CD4-positive, alpha-beta memory T cell (primary cell): ENCODE measurements around the gene RAD21L1. TPM values are rescaled to one million over a fixed set of nuclear protein-coding genes. Genes with fewer than 3 reads are reported as not detected.
A peak's percentile ranks its signal among the peaks of the same experiment; 100 is the strongest.

Experiments used
- CTCF ChIA-PET: fragments of 350-600 bp; sonication (Branson Sonifier 250); formaldehyde crosslinking; loops from one replicate; lab custom pipeline; 2021; ENCODE audit warnings: inconsistent platforms; ENCODE audit not compliant: partially characterized antibody; lab: Charles Lee
- POLR2A ChIA-PET: fragments of 350-600 bp; sonication (Branson Sonifier 250); formaldehyde crosslinking; loops from one replicate; lab custom pipeline; 2021; ENCODE audit not compliant: partially characterized antibody; lab: Charles Lee
- DNase-seq, 5 donors: peaks; one replicate each; pipeline versions ENCODE4 v3.0.0 to v3.0.0-alpha.2; 2020 to 2022; ENCODE audit warnings: mixed read lengths in 1 of 5
- H3K27ac ChIP-seq: one replicate; pipeline ENCODE4 v1.7.0; 2013; ENCODE audit warnings: low read depth, low read length
- H3K27me3 ChIP-seq: 2 replicates; pipeline ENCODE4 v1.7.0; 2013; ENCODE audit warnings: mild to moderate bottlenecking, low read length, moderate library complexity; ENCODE audit not compliant: insufficient read depth
- H3K36me3 ChIP-seq: 2 replicates; pipeline ENCODE4 v1.7.0; 2013; ENCODE audit warnings: mild to moderate bottlenecking, low read length, moderate library complexity; ENCODE audit not compliant: insufficient read depth
- H3K4me1 ChIP-seq: 2 replicates; pipeline ENCODE4 v1.7.0; 2013; ENCODE audit warnings: mild to moderate bottlenecking, low read length, moderate library complexity; ENCODE audit not compliant: insufficient read depth
- H3K4me3 ChIP-seq, 2 donors: one replicate each; pipeline ENCODE4 v1.7.0; 2013; ENCODE audit warnings: low read length in 2 of 2, mild to moderate bottlenecking in 1 of 2
- H3K9me3 ChIP-seq, 2 donors: one replicate each; pipeline ENCODE4 v1.7.0; 2013; ENCODE audit warnings: low read length in 2 of 2, control low read depth in 1 of 2; ENCODE audit not compliant: control insufficient read depth in 1 of 2
- H3K27ac Mint-ChIP-seq, 7 donors: one replicate each; pipeline ENCODE4 v1.8.0; 2020 to 2021; ENCODE audit warnings: mixed read lengths in 7 of 7, mild to moderate bottlenecking in 6 of 7, inconsistent platforms in 3 of 7, moderate library complexity in 3 of 7
- H3K27me3 Mint-ChIP-seq, 2 donors: one replicate each; pipeline ENCODE4 v1.8.0; 2020 to 2021; ENCODE audit warnings: mixed read lengths in 2 of 2
- H3K36me3 Mint-ChIP-seq, 2 donors: one replicate each; pipeline ENCODE4 v1.8.0; 2020 to 2021; ENCODE audit warnings: mixed read lengths in 2 of 2, inconsistent platforms in 1 of 2, mild to moderate bottlenecking in 1 of 2
- H3K4me1 Mint-ChIP-seq, 4 donors: one replicate each; pipeline ENCODE4 v1.8.0; 2020 to 2021; ENCODE audit warnings: mixed read lengths in 4 of 4, mild to moderate bottlenecking in 1 of 4
- H3K4me3 Mint-ChIP-seq, 8 donors: one replicate each; pipeline ENCODE4 v1.8.0; 2020 to 2021; ENCODE audit warnings: mixed read lengths in 8 of 8, mild to moderate bottlenecking in 7 of 8, moderate library complexity in 6 of 8, inconsistent platforms in 3 of 8
- H3K9me3 Mint-ChIP-seq, 8 donors: one replicate each; pipeline ENCODE4 v1.8.0; 2020 to 2021; ENCODE audit warnings: mixed read lengths in 8 of 8, mild to moderate bottlenecking in 5 of 8, inconsistent platforms in 3 of 8, moderate library complexity in 1 of 8
- intact Hi-C: fragments of 100-400 bp; cut with micrococcal nuclease; formaldehyde crosslinking; loops from one replicate; pipeline ENCODE4 v1.15.1; 2023
- polyA plus RNA-seq, 2 donors: library from polyadenylated mRNA; unstranded; fragments of 300-500 nt; fragmentation: Illumina TruSeq; gene quantifications; one replicate each; pipeline ENCODE4 v1.2.3, GENCODE V29; 2021
- total RNA-seq, 2 experiments: library from RNA; stranded (reverse); gene quantifications; one replicate each; pipeline ENCODE4 v1.2.3, GENCODE V29; 2021

RAD21L1 gene
- total and polyA plus RNA-seq, 4 experiments from 2014 or later = 0.78 TPM; not detected in 3

- H3K4me3 ChIP-seq = no peak overlapping the region
- Mint-ChIP-seq H3K36me3 (peaks cover 4 to 6% of the 10 kb centered on the region in 2 donors), H3K27ac (peak overlapping the region in 3 of 7 donors; percentile 5 to 52 (median 30)), H3K27me3 (peaks cover 19 to 21% of the 10 kb centered on the region in 2 donors), H3K4me3 (peak overlapping the region; percentile 61 to 86 (median 78)), H3K9me3 (peaks cover 0 to 1% (median 0%) of the 10 kb centered on the region in 8 donors), H3K4me1 (peaks cover 6 to 13% (median 9%) of the 10 kb centered on the region in 4 donors)
- CTCF ChIA-PET = no interaction called here
- H3K27ac ChIP-seq = no peak overlapping the region
- H3K4me1 ChIP-seq = peaks cover 14% of the 10 kb centered on the region
- POLR2A ChIA-PET = interaction anchor here (0.8 kb wide), 1 partner anchor 13 kb away, joined by 3 read pairs; no protein-coding TSS in a partner anchor
- no peaks in the 10 kb centered on the region for H3K36me3 ChIP-seq
- H3K9me3 ChIP-seq = no peaks in the 10 kb centered on the region
- intact Hi-C loops = loop anchor here (10.0 kb wide), 1 partner anchor 209 kb away; no protein-coding TSS in a partner anchor
- DNase-seq = no peak
- peaks cover 3% of the 10 kb centered on the region for H3K27me3 ChIP-seq
These were observed 41.6 kb upstream of the RAD21L1 start for GRCh38 chr20:1184260-1184637.

- H3K9me3 ChIP-seq = no peaks in the 10 kb centered on the region
- H3K4me1 ChIP-seq = peaks cover 14% of the 10 kb centered on the region
- Mint-ChIP-seq H3K4me1 (peaks cover 6 to 13% (median 9%) of the 10 kb centered on the region in 4 donors), H3K27me3 (peaks cover 21 to 23% of the 10 kb centered on the region in 2 donors), H3K9me3 (peaks cover 0 to 1% (median 0%) of the 10 kb centered on the region in 8 donors), H3K36me3 (peaks cover under 1 to 3% of the 10 kb centered on the region in 2 donors), H3K4me3 (peak within 1 kb of the TSS; percentile 61 to 86 (median 82)), H3K27ac (peak within 1 kb of the TSS in 3 of 7 donors; percentile 5 to 60 (median 52))
- POLR2A ChIA-PET = interaction anchor here (0.8 kb wide), 1 partner anchor 13 kb away, joined by 3 read pairs; no protein-coding TSS in a partner anchor
- no peak within 1 kb of the TSS for H3K4me3 ChIP-seq
- H3K27me3 ChIP-seq = peaks cover 3% of the 10 kb centered on the region
- no peaks in the 10 kb centered on the region for H3K36me3 ChIP-seq
- H3K27ac ChIP-seq = no peak within 1 kb of the TSS
- CTCF ChIA-PET = interaction anchor here (0.7 kb wide), 1 partner anchor 18 kb away, joined by 3 read pairs; no protein-coding TSS in a partner anchor
- DNase-seq = no peak
- intact Hi-C loops = loop anchor here (10.0 kb wide), 1 partner anchor 210 kb away; no protein-coding TSS in a partner anchor
These were observed 41.1 kb upstream of the RAD21L1 start, which contains the start of gene TMEM74B for GRCh38 chr20:1184638-1185315. Gene TMEM74B (minus strand): TSS chr20:1184981. CDS start chr20:1183801, 1,180 bp downstream.

DNA sequence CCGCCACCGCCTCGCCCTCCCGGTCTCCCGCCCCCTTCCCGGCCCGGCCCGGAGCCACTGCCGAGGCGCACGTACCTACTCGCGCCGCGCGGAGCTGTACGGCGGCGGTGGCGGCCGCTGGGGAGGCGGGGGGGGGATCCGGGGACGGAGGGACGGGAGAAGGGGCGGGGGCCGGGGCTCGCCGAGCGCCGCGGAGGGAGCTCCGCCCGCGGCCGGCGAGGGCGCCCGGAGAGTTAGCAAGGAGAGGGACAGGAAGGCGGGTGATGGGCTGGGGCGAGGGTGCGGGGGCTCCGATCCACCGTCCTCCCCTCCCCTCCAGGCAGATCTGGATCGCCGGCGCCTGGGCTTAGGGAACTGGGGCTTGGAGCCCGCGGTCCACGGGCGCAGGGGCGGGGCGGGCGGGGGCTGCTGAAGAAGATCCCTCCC lies 40.5 kb upstream of the RAD21L1 start:
- CTCF ChIA-PET = interaction anchor here (0.7 kb wide), 1 partner anchor 18 kb away, joined by 3 read pairs; no protein-coding TSS in a partner anchor
- H3K4me3 Mint-ChIP-seq = peak overlapping the region in 1 of 8 donors; percentile 8
- intact Hi-C loops = loop anchor here (10.0 kb wide), 1 partner anchor 211 kb away; no protein-coding TSS in a partner anchor

DNA sequence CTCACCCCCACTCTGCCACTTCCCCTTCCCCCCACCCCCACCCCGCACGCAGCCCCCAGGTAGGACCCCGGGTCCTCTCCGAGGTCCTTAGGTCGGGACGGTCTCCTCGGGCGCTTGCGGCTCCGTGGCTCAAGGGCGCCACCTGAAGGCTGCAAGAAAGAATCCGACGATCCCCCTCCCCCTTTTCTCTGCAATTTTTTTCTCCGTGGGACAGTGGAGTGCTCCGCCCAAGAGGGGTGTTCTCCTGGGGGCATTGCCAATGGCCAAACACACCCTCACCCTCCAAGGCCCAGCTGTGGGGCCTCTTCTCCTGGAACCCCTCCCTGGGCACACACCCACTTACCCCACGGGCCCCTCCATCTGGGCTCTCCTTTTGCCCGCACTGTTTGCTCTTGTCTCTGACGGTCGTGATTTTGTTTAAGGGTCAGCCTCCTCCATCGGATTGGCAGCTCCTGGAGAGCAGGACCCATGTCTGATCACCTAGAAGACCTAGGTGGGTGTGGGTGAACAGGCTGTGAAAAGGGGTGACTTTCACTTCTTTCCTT lies 40.0 kb upstream of the RAD21L1 start:
- peak in 4 of 5 donors; percentile 28 to 37 (median 30) for DNase-seq
- peak overlapping the region in 1 of 7 donors; percentile 60 for H3K27ac Mint-ChIP-seq
- H3K4me3 Mint-ChIP-seq = peak overlapping the region in 7 of 8 donors; percentile 1 to 82 (median 68)
- H3K27me3 Mint-ChIP-seq = peaks cover 23 to 25% of the 10 kb centered on the region in 2 donors
- no peak overlapping the region for H3K27ac ChIP-seq
- peaks cover 0 to 1% (median 0%) of the 10 kb centered on the region in 8 donors for H3K9me3 Mint-ChIP-seq
- no peaks in the 10 kb centered on the region for H3K36me3 Mint-ChIP-seq
- POLR2A ChIA-PET = no interaction called here
- no peaks in the 10 kb centered on the region for H3K9me3 ChIP-seq
- CTCF ChIA-PET = no interaction called here
- H3K27me3 ChIP-seq = peaks cover 3% of the 10 kb centered on the region
- peaks cover 14% of the 10 kb centered on the region for H3K4me1 ChIP-seq
- peaks cover 6 to 13% (median 9%) of the 10 kb centered on the region in 4 donors for H3K4me1 Mint-ChIP-seq
- intact Hi-C loops = loop anchor here (10.0 kb wide), 1 partner anchor 211 kb away; no protein-coding TSS in a partner anchor
- H3K4me3 ChIP-seq = no peak overlapping the region
- H3K36me3 ChIP-seq = no peaks in the 10 kb centered on the region

More for the DNA sequence above, 40.5 kb upstream of the RAD21L1 start:
- Histone ChIP-seq H3K27me3 (peaks cover 3% of the 10 kb centered on the region), H3K9me3 (no peaks in the 10 kb centered on the region), H3K4me1 (peaks cover 14% of the 10 kb centered on the region), H3K27ac (no peak overlapping the region), H3K4me3 (no peak overlapping the region), H3K36me3 (no peaks in the 10 kb centered on the region)
- Mint-ChIP-seq H3K4me1 (peaks cover 6 to 13% (median 9%) of the 10 kb centered on the region in 4 donors), H3K27ac (no peak overlapping the region), H3K9me3 (peaks cover 0 to 1% (median 0%) of the 10 kb centered on the region in 8 donors), H3K27me3 (peaks cover 23 to 25% of the 10 kb centered on the region in 2 donors), H3K36me3 (no peaks in the 10 kb centered on the region)
- POLR2A ChIA-PET = no interaction called here
- DNase-seq = no peak

- POLR2A ChIA-PET = no interaction called here
- H3K27me3 ChIP-seq = peaks cover 3% of the 10 kb centered on the region
- Mint-ChIP-seq H3K27me3 (peaks cover 23 to 25% of the 10 kb centered on the region in 2 donors), H3K4me1 (peaks cover 6 to 13% (median 9%) of the 10 kb centered on the region in 4 donors), H3K9me3 (peaks cover 0 to 1% (median 0%) of the 10 kb centered on the region in 8 donors), H3K27ac (no peak overlapping the region), H3K36me3 (no peaks in the 10 kb centered on the region), H3K4me3 (peak overlapping the region in 4 of 8 donors; percentile 9 to 82 (median 74))
- CTCF ChIA-PET = no interaction called here
- no peaks in the 10 kb centered on the region for H3K9me3 ChIP-seq
- intact Hi-C loops = loop anchor here (10.0 kb wide), 1 partner anchor 212 kb away; no protein-coding TSS in a partner anchor
- no peak for DNase-seq
- no peak overlapping the region for H3K27ac ChIP-seq
- no peak overlapping the region for H3K4me3 ChIP-seq
- H3K4me1 ChIP-seq = peaks cover 14% of the 10 kb centered on the region
- H3K36me3 ChIP-seq = no peaks in the 10 kb centered on the region
These were observed 39.4 kb upstream of the RAD21L1 start for GRCh38 chr20:1186367-1186991.

DNA sequence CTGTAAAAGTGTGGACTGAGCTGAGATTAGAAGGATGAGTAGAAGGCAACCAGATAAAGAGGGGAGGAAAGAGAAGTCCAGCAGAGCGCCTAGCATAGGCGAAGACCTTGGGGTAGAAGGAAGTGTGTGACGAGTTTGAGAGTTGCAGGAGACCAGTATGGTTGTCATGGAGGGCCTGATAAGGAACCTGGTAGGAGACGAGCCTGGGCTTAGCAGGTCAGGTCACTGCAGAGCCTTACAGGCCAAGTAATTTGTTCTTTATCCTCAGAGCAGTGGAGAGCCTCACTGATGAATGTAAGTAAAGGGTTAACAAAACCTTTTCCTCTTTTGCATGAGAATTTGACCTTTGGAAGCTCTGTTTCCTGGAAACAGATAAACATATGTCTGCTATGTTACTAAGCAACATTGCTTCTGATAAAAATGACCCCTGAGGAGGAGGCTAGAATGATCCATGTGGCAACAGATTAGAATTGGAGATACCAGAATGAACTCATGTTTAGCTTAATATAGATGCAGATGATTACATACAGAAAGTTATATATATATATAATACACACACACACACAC lies 38.2 kb upstream of the RAD21L1 start:
- H3K9me3 Mint-ChIP-seq = peaks cover 0 to 1% (median 0%) of the 10 kb centered on the region in 8 donors
- no peak overlapping the region for H3K27ac ChIP-seq
- H3K27ac Mint-ChIP-seq = no peak overlapping the region
- no peaks in the 10 kb centered on the region for H3K9me3 ChIP-seq
- no peak for DNase-seq
- peaks cover 23 to 25% of the 10 kb centered on the region in 2 donors for H3K27me3 Mint-ChIP-seq
- peaks cover 3% of the 10 kb centered on the region for H3K27me3 ChIP-seq
- no peak overlapping the region for H3K4me3 Mint-ChIP-seq
- no peak overlapping the region for H3K4me3 ChIP-seq
- no peaks in the 10 kb centered on the region for H3K36me3 Mint-ChIP-seq
- H3K4me1 ChIP-seq = peaks cover 14% of the 10 kb centered on the region
- H3K4me1 Mint-ChIP-seq = peaks cover 6 to 13% (median 9%) of the 10 kb centered on the region in 4 donors
- ChIA-PET POLR2A (no interaction called here), CTCF (interaction anchor here (0.9 kb wide), 1 partner anchor 81 kb away, joined by 3 read pairs; no protein-coding TSS in a partner anchor)
- H3K36me3 ChIP-seq = no peaks in the 10 kb centered on the region
- intact Hi-C loops = loop anchor here (10.0 kb wide), 1 partner anchor 213 kb away; no protein-coding TSS in a partner anchor
